ENCODE results near the gene UBE2D2.

Gene UBE2D2

GRCh38 chr5:139633295-139634027 lies 72.3 kb downstream of the UBE2D2 start:
- H3K27ac ChIP-seq: no peak overlapping the region
- TF ChIP-seq CTCF (IDR thresholded peaks at IDR 0.05) (peak; percentile 97), ZFX (IDR thresholded peaks at IDR 0.05; ENCODE audit: borderline replicate concordance) (no peak)

GRCh38 chr5:139634028-139634325 lies 72.8 kb downstream of the UBE2D2 start:
- no peak overlapping the region for H3K27ac ChIP-seq

DNA sequence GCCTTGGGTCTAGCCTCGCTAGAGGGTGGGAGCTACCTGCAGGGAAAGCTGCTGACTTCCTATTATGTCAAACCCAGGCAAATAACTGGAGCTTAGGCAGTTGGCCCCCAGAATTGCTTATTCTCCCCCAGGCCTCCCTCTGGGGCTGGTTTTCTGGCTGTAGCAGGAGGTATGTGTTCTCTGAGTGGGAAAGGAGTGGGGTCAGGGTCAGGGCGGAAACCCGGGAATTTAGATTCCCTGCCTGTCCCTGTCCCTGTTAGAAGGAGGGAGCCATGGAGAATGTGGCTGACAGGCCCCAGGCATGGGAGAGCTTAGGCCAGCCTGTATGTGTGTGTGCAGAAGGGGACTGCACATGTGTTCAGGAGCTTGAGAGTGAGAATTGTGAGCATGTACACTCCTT lies 73.4 kb downstream of the UBE2D2 start:
- no peak overlapping the region for H3K27ac ChIP-seq
- TF ChIP-seq CTCF (IDR thresholded peaks at IDR 0.05) (no peak), ZFX (IDR thresholded peaks at IDR 0.05; ENCODE audit: borderline replicate concordance) (no peak)

More at GRCh38 chr5:139634028-139634325, 72.8 kb downstream of the UBE2D2 start:
- TF ChIP-seq ZFX (IDR thresholded peaks at IDR 0.05; ENCODE audit: borderline replicate concordance) (no peak), CTCF (IDR thresholded peaks at IDR 0.05) (no peak)

GRCh38 chr5:139635191-139635590 lies 74.1 kb downstream of the UBE2D2 start:
- H3K27ac ChIP-seq: no peak overlapping the region
- no peak for TF ChIP-seq ZFX (IDR thresholded peaks at IDR 0.05; ENCODE audit: borderline replicate concordance)
- no peak for TF ChIP-seq CTCF (IDR thresholded peaks at IDR 0.05)

- H3K27ac ChIP-seq: no peak overlapping the region
- TF ChIP-seq CTCF (IDR thresholded peaks at IDR 0.05): peak; percentile 21; the same call in 1 of the 2 replicates
- TF ChIP-seq ZFX (IDR thresholded peaks at IDR 0.05; ENCODE audit: borderline replicate concordance): no peak
These were observed 74.6 kb downstream of the UBE2D2 start for GRCh38 chr5:139635606-139636206.

DNA sequence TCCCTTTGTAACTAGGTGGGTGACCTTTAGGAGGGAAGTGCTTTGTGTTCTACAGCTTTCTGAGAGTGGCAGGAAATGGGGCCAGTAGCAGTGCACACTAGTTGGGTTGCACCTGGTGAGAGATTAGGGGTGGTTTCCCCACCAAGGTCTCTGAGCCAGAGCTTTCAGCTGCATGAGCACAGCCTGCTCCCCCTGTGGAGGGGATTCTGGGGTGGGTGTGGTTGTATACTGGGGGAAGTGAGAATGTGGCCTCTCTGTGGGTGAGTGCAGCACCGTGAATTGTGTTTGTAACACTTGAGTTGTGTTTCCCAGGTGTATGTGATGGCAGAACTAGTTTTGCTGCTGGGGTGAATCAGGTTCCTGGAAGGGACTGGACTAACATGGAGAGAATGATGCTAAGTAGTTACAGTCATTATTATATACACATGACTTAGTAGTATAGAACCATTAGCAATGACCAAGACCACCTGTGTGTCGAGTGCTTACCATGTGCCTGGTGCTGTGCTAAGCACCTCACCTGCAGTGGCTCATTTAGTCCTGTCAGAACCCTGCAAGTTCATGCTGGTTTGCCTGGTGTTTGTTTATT lies 75.2 kb downstream of the UBE2D2 start:
- no peak overlapping the region for H3K27ac ChIP-seq
- TF ChIP-seq ZFX (IDR thresholded peaks at IDR 0.05; ENCODE audit: borderline replicate concordance) (no peak), CTCF (IDR thresholded peaks at IDR 0.05) (no peak)

- TF ChIP-seq ZFX (IDR thresholded peaks at IDR 0.05; ENCODE audit: borderline replicate concordance) (no peak), CTCF (IDR thresholded peaks at IDR 0.05) (no peak)
- H3K27ac ChIP-seq: no peak overlapping the region
These were observed 75.9 kb downstream of the UBE2D2 start for GRCh38 chr5:139636975-139637408.
